ENCODE measurements around the gene DIP2C.

DNA sequence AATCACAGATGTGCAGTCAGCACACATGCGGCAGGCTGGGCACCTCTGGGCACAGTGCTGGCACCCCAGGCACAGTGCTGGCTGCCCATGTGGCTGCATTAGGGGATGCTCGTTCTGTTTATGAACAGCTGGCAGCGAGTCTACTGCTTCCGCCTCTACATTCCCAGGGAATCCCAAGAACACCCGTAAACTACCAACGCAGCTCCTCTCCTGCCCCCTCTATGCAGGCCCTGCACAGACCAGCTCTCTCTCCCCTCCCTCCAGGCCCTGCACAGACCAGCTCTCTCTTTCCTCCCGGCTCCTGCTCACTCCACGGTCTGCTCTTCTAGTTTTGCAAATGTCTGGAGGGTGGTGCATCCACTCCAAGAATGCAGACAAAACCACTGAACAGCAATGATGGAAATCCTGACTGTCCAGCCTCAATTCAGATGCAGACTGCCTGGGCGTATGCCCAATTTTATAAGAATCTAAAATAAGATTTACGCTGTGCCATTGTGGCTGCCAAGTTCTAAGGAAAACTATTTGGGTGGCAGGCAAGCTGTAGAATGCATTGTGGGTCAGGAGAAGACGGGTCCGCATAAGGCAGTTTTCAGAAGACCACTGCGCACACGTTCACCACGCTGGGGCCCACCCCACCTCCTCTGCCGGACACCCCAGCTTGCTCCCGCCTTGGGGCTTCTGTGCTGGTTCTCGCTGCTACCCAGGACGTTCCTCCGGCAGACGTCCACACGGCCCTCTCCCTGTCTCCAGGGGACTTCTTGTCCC is 319.6 kb downstream of the DIP2C start:
- TF ChIP-seq, protein P1, sequence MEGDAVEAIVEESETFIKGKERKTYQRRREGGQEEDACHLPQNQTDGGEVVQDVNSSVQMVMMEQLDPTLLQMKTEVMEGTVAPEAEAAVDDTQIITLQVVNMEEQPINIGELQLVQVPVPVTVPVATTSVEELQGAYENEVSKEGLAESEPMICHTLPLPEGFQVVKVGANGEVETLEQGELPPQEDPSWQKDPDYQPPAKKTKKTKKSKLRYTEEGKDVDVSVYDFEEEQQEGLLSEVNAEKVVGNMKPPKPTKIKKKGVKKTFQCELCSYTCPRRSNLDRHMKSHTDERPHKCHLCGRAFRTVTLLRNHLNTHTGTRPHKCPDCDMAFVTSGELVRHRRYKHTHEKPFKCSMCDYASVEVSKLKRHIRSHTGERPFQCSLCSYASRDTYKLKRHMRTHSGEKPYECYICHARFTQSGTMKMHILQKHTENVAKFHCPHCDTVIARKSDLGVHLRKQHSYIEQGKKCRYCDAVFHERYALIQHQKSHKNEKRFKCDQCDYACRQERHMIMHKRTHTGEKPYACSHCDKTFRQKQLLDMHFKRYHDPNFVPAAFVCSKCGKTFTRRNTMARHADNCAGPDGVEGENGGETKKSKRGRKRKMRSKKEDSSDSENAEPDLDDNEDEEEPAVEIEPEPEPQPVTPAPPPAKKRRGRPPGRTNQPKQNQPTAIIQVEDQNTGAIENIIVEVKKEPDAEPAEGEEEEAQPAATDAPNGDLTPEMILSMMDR (IDR thresholded peaks at IDR 0.05) = no peak
- no peak for TF ChIP-seq POLR2A (IDR thresholded peaks at IDR 0.05)
